Ascending aorta (tissue), 2 donors: ENCODE results near the gene CADM1. TPM values are rescaled to one million over a fixed set of nuclear protein-coding genes. Genes with fewer than 3 reads are reported as not detected.

Experiments used
- DNase-seq, 2 donors: peaks; one replicate each; pipeline ENCODE4 v3.0.0-alpha.2; 2019; ENCODE audit warnings: low spot score in 2 of 2
- H3K27ac ChIP-seq, 2 donors: fragments of 200-600 bp; sonication (generic); one replicate each; pipeline ENCODE4 v1.5.1; 2016 to 2017; ENCODE audit warnings: mild to moderate bottlenecking in 1 of 2
- H3K27me3 ChIP-seq: fragments of 200-600 bp; sonication (generic); one replicate; pipeline ENCODE4 v1.5.1; 2017
- H3K36me3 ChIP-seq, 2 donors: fragments of 200-600 bp; sonication (generic); one replicate each; pipeline ENCODE4 v1.5.1; 2016
- H3K4me1 ChIP-seq, 2 donors: fragments of 200-600 bp; sonication (generic); one replicate each; pipeline ENCODE4 v1.5.1; 2016 to 2017; ENCODE audit warnings: mild to moderate bottlenecking in 1 of 2
- H3K4me3 ChIP-seq, 2 donors: fragments of 200-600 bp; sonication (generic); one replicate each; pipeline ENCODE4 v1.5.1; 2016 to 2017; ENCODE audit warnings: mild to moderate bottlenecking in 1 of 2
- H3K9me3 ChIP-seq, 2 donors: fragments of 200-600 bp; sonication (generic); one replicate each; pipeline ENCODE4 v1.5.1; 2016
- intact Hi-C: fragments of 100-400 bp; cut with DNase I; formaldehyde crosslinking; loops from one replicate; pipeline ENCODE4 v1.15.1; 2023
- total RNA-seq: library from RNA; depleted of rRNA; stranded (reverse); fragments of >200 nt; gene quantifications from one replicate; pipeline ENCODE4 v1.1.0, GENCODE V29; 2016
- TF ChIP-seq, protein P1 (sequence below), 3 experiments: fragments of 200-600 bp in 2 of 3; fragments of 450-650 bp in 1 of 3; sonication (generic) in 2 of 3; IDR thresholded peaks; one replicate each; pipeline ENCODE4 v1.5.1; 2016 to 2019; ENCODE audit warnings: antibody characterized with exemption in 3 of 3, mild to moderate bottlenecking in 1 of 3, moderate library complexity in 1 of 3

The CADM1 gene
- total RNA-seq, 1 donor from 2014 or later = 2.4 TPM

DNA sequence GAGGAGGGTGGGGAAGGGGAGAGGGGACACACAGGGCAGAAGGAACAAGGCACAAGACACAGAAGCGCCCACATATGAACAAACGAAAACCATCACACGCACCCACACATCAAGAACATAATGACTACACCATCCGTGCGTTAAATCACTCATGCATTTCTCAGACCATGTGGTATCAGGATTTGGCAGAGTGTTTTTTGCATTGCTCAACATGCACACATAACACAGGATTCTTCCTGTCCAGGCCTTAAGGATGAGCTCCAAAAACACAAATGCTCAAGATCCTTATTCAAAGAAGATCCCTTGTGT is 309.5 kb downstream of the CADM1 start:
- Histone ChIP-seq H3K36me3 (no peaks in the 10 kb centered on the region), H3K4me1 (peaks cover 0 to 9% of the 10 kb centered on the region in 2 donors), H3K9me3 (no peaks in the 10 kb centered on the region), H3K4me3 (no peak overlapping the region), H3K27me3 (no peaks in the 10 kb centered on the region), H3K27ac (no peak overlapping the region)
- intact Hi-C loops = no loop called here
- TF ChIP-seq, protein P1, sequence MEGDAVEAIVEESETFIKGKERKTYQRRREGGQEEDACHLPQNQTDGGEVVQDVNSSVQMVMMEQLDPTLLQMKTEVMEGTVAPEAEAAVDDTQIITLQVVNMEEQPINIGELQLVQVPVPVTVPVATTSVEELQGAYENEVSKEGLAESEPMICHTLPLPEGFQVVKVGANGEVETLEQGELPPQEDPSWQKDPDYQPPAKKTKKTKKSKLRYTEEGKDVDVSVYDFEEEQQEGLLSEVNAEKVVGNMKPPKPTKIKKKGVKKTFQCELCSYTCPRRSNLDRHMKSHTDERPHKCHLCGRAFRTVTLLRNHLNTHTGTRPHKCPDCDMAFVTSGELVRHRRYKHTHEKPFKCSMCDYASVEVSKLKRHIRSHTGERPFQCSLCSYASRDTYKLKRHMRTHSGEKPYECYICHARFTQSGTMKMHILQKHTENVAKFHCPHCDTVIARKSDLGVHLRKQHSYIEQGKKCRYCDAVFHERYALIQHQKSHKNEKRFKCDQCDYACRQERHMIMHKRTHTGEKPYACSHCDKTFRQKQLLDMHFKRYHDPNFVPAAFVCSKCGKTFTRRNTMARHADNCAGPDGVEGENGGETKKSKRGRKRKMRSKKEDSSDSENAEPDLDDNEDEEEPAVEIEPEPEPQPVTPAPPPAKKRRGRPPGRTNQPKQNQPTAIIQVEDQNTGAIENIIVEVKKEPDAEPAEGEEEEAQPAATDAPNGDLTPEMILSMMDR (IDR thresholded peaks at IDR 0.05) = no peak
- no peak for DNase-seq

DNA sequence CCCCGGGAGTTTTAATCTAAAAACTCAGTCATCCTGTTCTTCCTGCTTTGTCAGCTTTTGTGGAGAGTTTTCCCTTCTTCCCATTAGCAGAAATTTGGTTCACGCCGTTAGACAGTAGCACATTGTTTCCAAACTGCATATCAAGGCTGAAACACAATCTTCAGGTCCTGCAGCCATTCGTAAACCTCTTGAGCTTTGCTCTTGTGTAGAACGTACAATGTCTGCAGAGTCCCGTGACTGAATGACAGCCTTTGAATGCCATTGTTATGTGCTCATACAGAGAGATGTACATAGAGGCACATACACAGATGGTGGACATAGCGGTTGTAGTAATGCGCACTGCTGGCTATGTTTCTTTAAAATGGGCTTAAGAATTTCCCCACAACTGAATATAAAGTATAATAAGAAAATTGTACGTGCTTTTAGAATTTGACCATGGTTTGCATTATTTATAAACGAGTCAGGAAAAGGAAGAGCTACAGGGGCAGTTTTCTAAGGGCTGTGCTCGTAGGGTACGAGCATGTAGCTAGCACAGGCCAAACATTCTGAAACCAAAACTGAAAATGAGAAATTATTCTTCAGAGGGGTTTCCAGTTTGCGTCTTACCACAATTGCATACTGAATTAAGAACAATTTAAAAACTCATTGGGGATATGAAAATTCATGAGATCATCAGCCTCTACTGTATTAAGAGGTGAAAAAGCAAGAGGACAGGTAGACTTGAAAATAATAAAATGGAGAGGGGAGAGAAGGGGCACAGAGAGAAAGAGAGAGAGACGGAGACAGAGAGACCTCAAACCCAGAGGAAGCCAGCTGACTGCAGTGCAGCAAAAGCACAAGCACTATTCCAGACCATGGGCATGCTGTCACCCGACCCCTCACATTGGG is 310.1 kb downstream of the CADM1 start:
- Histone ChIP-seq H3K4me1 (peaks cover 0 to 7% of the 10 kb centered on the region in 2 donors), H3K27me3 (no peaks in the 10 kb centered on the region), H3K27ac (no peak overlapping the region), H3K36me3 (no peaks in the 10 kb centered on the region), H3K9me3 (no peaks in the 10 kb centered on the region), H3K4me3 (no peak overlapping the region)
- TF ChIP-seq, protein P1 (IDR thresholded peaks at IDR 0.05) = no peak
- intact Hi-C loops = no loop called here
- no peak for DNase-seq

DNA sequence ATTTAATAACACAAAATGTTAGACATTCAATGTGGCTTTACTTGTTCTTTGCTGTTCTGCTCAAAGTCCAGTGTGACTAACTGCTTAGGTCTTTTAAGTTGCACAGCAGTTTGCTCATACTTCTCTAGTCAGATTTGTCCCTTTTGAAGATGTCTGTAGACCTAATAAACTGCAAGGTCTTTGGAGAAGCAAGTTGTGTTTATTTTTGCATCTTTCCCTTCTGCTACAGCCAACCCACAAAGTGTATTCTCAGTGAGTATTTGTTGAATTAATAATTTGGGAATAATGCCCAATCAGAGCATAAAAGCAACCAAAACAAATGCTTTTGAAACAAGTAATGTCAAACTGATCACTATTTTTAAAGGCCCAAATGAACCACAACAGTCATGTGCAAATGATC is 312.5 kb downstream of the CADM1 start:
- no peaks in the 10 kb centered on the region for H3K36me3 ChIP-seq
- intact Hi-C loops = no loop called here

DNA sequence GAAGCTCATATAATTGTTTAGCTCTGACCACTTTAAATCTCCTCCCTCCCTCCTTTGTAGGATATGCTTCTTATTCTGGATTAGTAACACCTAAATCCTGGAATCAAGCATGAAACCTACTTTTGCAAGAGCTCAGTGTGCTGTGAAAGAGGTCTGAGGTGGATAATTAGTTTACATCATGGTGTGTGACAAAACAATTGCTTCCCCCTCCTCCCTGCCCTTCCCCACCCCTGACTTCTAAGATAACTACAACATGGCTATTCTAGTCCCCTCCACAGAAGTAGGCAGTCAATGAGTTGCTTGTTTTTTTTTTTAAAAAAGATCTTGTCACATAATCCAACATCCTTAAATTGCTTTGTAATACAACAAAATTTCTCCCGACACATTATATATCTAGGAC is 314.0 kb downstream of the CADM1 start:
- no peaks in the 10 kb centered on the region for H3K4me1 ChIP-seq
- intact Hi-C loops = no loop called here
- no peak overlapping the region for H3K27ac ChIP-seq
- H3K27me3 ChIP-seq = no peaks in the 10 kb centered on the region
- H3K9me3 ChIP-seq = no peaks in the 10 kb centered on the region
- no peak overlapping the region for H3K4me3 ChIP-seq
- DNase-seq = no peak
- TF ChIP-seq, protein P1 (IDR thresholded peaks at IDR 0.05) = no peak
- no peaks in the 10 kb centered on the region for H3K36me3 ChIP-seq

More for the DNA sequence above, 312.5 kb downstream of the CADM1 start:
- H3K9me3 ChIP-seq = no peaks in the 10 kb centered on the region
- DNase-seq = no peak
- H3K27me3 ChIP-seq = no peaks in the 10 kb centered on the region
- TF ChIP-seq, protein P1 (IDR thresholded peaks at IDR 0.05) = no peak
- no peak overlapping the region for H3K27ac ChIP-seq
- no peaks in the 10 kb centered on the region for H3K4me1 ChIP-seq
- no peak overlapping the region for H3K4me3 ChIP-seq

DNA sequence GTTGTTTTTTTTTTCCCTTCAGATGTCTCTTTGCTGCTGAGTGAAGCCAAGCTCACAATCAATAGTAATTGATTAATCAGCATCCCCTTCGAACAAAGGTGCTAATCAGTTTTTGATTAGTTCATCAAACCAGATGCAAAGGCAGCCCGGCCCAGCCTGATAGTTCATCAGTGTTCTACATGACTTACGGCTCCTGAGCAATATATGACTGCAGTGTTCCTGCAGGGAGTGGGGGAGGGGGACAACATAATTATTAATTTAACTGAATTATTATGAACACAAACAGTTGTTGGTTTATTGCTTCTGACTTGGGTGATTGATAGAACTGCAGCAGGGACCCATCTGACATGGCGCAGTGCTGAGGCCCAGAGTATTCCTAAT is 315.3 kb downstream of the CADM1 start:
- Histone ChIP-seq H3K27me3 (no peaks in the 10 kb centered on the region), H3K4me1 (no peaks in the 10 kb centered on the region), H3K27ac (no peak overlapping the region), H3K4me3 (no peak overlapping the region), H3K36me3 (no peaks in the 10 kb centered on the region), H3K9me3 (no peaks in the 10 kb centered on the region)
- intact Hi-C loops = no loop called here
- no peak for DNase-seq
- TF ChIP-seq, protein P1 (IDR thresholded peaks at IDR 0.05) = no peak
